Measurements from ENCODE around the gene RTL1.

- TF ChIP-seq CTCF (IDR thresholded peaks at IDR 0.05) (no peak), EZH2 (IDR thresholded peaks at IDR 0.05) (no peak), EZH2phosphoT487 (IDR thresholded peaks at IDR 0.05) (no peak)
Observed at GRCh38 chr14:100862277-100862676, 41.2 kb downstream of the RTL1 start.
